Measurements from ENCODE around the gene CDCA8.

DNA sequence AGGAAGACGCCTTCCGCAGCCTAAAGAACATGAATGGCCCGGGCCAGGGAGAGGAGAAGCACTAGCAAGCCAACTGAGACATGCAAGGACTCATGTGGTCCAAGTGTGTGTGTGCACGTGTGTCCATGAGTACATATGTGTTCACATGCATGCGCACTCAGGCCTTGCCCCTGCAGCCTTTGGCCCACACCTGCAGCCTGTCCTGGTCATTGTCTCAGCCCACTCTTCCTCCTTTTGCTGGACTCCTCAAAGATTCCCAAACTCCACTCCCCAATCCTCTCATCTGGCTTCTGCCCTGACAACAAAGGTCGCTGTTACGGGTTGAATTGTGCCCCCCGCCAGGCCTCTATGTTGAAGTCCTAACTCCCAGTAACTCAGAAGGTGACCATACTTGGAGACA lies 21.9 kb downstream of the CDCA8 start:
- TF ChIP-seq XRCC3 (IDR thresholded peaks at IDR 0.05) = no peak
- no peak for TF ChIP-seq GATA2 (CRISPR knock-in tag; IDR thresholded peaks at IDR 0.05)
- TF ChIP-seq, protein P1, sequence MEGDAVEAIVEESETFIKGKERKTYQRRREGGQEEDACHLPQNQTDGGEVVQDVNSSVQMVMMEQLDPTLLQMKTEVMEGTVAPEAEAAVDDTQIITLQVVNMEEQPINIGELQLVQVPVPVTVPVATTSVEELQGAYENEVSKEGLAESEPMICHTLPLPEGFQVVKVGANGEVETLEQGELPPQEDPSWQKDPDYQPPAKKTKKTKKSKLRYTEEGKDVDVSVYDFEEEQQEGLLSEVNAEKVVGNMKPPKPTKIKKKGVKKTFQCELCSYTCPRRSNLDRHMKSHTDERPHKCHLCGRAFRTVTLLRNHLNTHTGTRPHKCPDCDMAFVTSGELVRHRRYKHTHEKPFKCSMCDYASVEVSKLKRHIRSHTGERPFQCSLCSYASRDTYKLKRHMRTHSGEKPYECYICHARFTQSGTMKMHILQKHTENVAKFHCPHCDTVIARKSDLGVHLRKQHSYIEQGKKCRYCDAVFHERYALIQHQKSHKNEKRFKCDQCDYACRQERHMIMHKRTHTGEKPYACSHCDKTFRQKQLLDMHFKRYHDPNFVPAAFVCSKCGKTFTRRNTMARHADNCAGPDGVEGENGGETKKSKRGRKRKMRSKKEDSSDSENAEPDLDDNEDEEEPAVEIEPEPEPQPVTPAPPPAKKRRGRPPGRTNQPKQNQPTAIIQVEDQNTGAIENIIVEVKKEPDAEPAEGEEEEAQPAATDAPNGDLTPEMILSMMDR (IDR thresholded peaks at IDR 0.05 in 2 of 3, conservative IDR thresholded peaks at IDR 0.05 in 1 of 3; ENCODE audit: insufficient read depth in 2 of 3, low read depth in 1 of 3, low read length in 3 of 3) = no peak
- no peak for TF ChIP-seq TAF7 (tag; IDR thresholded peaks at IDR 0.05)
- no peak for TF ChIP-seq JUN (IDR thresholded peaks at IDR 0.05; ENCODE audit: borderline replicate concordance, low read depth, low read length)
- TF ChIP-seq JUN (CRISPR knock-in tag; IDR thresholded peaks at IDR 0.05; ENCODE audit: borderline replicate concordance) = no peak
- no peak for TF ChIP-seq ZBTB7A (IDR thresholded peaks at IDR 0.05; ENCODE audit: borderline replicate concordance, control insufficient read depth, low read depth, low read length)
- TF ChIP-seq, protein P2, sequence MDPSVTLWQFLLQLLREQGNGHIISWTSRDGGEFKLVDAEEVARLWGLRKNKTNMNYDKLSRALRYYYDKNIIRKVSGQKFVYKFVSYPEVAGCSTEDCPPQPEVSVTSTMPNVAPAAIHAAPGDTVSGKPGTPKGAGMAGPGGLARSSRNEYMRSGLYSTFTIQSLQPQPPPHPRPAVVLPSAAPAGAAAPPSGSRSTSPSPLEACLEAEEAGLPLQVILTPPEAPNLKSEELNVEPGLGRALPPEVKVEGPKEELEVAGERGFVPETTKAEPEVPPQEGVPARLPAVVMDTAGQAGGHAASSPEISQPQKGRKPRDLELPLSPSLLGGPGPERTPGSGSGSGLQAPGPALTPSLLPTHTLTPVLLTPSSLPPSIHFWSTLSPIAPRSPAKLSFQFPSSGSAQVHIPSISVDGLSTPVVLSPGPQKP (CRISPR knock-in tag; IDR thresholded peaks at IDR 0.05) = no peak
- TF ChIP-seq ZNF133 (CRISPR knock-in tag; IDR thresholded peaks at IDR 0.05) = no peak
- TF ChIP-seq NFXL1 (CRISPR knock-in tag; IDR thresholded peaks at IDR 0.05) = no peak

All from K562 (cell line).